HEK293 (cell line): Measurements from ENCODE around the gene CPNE4.

Experiments
- CTCF ChIA-PET: fragments of 350-600 bp; formaldehyde crosslinking; extraction: SDS; loops from one replicate; lab custom pipeline; 2021; ENCODE audit warnings: antibody characterized with exemption; lab: Yijun Ruan, JAX
- POLR2A ChIA-PET: fragments of 300-600 bp; formaldehyde crosslinking; extraction: SDS; loops from one replicate; lab custom pipeline; 2020; ENCODE audit warnings: antibody characterized with exemption, inconsistent platforms; lab: Yijun Ruan, JAX
- H3K27ac ChIP-seq: fragments of 200-500 bp; sonication (Bioruptor generic); 2 replicates; pipeline ENCODE4 v1.5.1; 2014; ENCODE audit warnings: low read depth, low read length, control low read depth, inconsistent platforms; ENCODE audit errors: extremely low read depth
- H3K36me3 ChIP-seq, 2 experiments: fragments of 200-500 bp in 1 of 2; sonication (Bioruptor generic) in 1 of 2; 1 replicate in 1 of 2; 2 replicates in 1 of 2; pipeline ENCODE4 v1.5.1; 2014 to 2017; ENCODE audit warnings: inconsistent platforms in 2 of 2, low read length in 2 of 2; ENCODE audit not compliant: control insufficient read depth in 2 of 2, insufficient read depth in 1 of 2
- H3K4me1 ChIP-seq: fragments of 200-500 bp; sonication (Bioruptor generic); 2 replicates; pipeline ENCODE4 v1.5.1; 2014; ENCODE audit warnings: mild to moderate bottlenecking, low read length, inconsistent platforms; ENCODE audit not compliant: control insufficient read depth, insufficient read depth
- H3K4me3 ChIP-seq: 2 replicates; pipeline ENCODE4 v1.5.1; 2011; ENCODE audit warnings: low read depth, mild to moderate bottlenecking, control low read depth, low read length, moderate library complexity
- H3K9me3 ChIP-seq: fragments of 200-500 bp; sonication (Bioruptor generic); 2 replicates; pipeline ENCODE4 v1.5.1; 2014; ENCODE audit warnings: low read depth, low read length, inconsistent platforms; ENCODE audit not compliant: control insufficient read depth, insufficient read depth
- BCL11A ChIP-seq: fragments of 450-650 bp; formaldehyde crosslinking; IDR thresholded peaks from 2 replicates; pipeline ENCODE4 v1.5.1; 2016; ENCODE audit warnings: low read depth, missing biosample characterization, missing genetic modification characterization
- FEZF1 ChIP-seq: fragments of 450-650 bp; formaldehyde crosslinking; IDR thresholded peaks from 2 replicates; pipeline ENCODE4 v1.5.1; 2016; ENCODE audit warnings: missing biosample characterization, missing genetic modification characterization
- HOXD13 ChIP-seq: sonication (generic); formaldehyde crosslinking; IDR thresholded peaks from 2 replicates; pipeline ENCODE4 v1.8.0; 2022; ENCODE audit warnings: missing genetic modification reagents, borderline replicate concordance
- IKZF3 ChIP-seq: fragments of 450-650 bp; IDR thresholded peaks from 2 replicates; pipeline ENCODE4 v1.5.0; 2018; ENCODE audit warnings: missing biosample characterization, mild to moderate bottlenecking, missing genetic modification characterization, moderate library complexity
- KLF10 ChIP-seq: fragments of 450-650 bp; IDR thresholded peaks from 2 replicates; pipeline ENCODE4 v1.5.1; 2018; ENCODE audit warnings: missing biosample characterization, mild to moderate bottlenecking, missing genetic modification characterization
- KLF8 ChIP-seq: fragments of 450-650 bp; formaldehyde crosslinking; IDR thresholded peaks from 2 replicates; pipeline ENCODE4 v1.5.1; 2016; ENCODE audit warnings: missing biosample characterization, missing genetic modification characterization
- SP7 ChIP-seq: fragments of 450-650 bp; formaldehyde crosslinking; IDR thresholded peaks from 2 replicates; pipeline ENCODE4 v1.5.1; 2016; ENCODE audit warnings: missing biosample characterization, missing genetic modification characterization
- TRIM28 ChIP-seq: IDR thresholded peaks from 2 replicates; pipeline ENCODE4 v1.6.1; 2011; ENCODE audit warnings: low read length, control low read depth, borderline replicate concordance
- YY1 ChIP-seq: fragments of 450-650 bp; formaldehyde crosslinking; IDR thresholded peaks from 2 replicates; pipeline ENCODE4 v1.5.1; 2018; ENCODE audit warnings: missing biosample characterization, missing genetic modification characterization
- ZBTB17 ChIP-seq: fragments of 450-650 bp; formaldehyde crosslinking; IDR thresholded peaks from 2 replicates; pipeline ENCODE4 v1.5.1; 2016; ENCODE audit warnings: missing biosample characterization, missing genetic modification characterization
- ZFP37 ChIP-seq: fragments of 450-650 bp; formaldehyde crosslinking; IDR thresholded peaks from 2 replicates; pipeline ENCODE4 v1.5.1; 2016; ENCODE audit warnings: missing biosample characterization, missing genetic modification characterization
- ZNF175 ChIP-seq: fragments of 450-650 bp; formaldehyde crosslinking; IDR thresholded peaks from 2 replicates; pipeline ENCODE4 v1.5.1; 2016; ENCODE audit warnings: missing biosample characterization, missing genetic modification characterization
- ZNF223 ChIP-seq: fragments of 450-650 bp; formaldehyde crosslinking; IDR thresholded peaks from 2 replicates; pipeline ENCODE4 v1.5.1; 2016; ENCODE audit warnings: missing biosample characterization, missing genetic modification characterization
- ZNF335 ChIP-seq: fragments of 450-650 bp; formaldehyde crosslinking; conservative IDR thresholded peaks from 2 replicates; pipeline ENCODE4 v1.5.1; 2016; ENCODE audit warnings: missing biosample characterization, missing genetic modification characterization
- ZNF558 ChIP-seq: fragments of 450-650 bp; formaldehyde crosslinking; IDR thresholded peaks from 2 replicates; pipeline ENCODE4 v1.5.1; 2016; ENCODE audit warnings: missing biosample characterization, missing genetic modification characterization
- ZNF561 ChIP-seq: fragments of 450-650 bp; IDR thresholded peaks from 2 replicates; pipeline ENCODE4 v1.5.1; 2018; ENCODE audit warnings: missing biosample characterization, missing genetic modification characterization, borderline replicate concordance
- ZNF624 ChIP-seq: fragments of 450-650 bp; formaldehyde crosslinking; IDR thresholded peaks from 2 replicates; pipeline ENCODE4 v1.5.1; 2017; ENCODE audit warnings: missing biosample characterization, missing genetic modification characterization
- ZNF626 ChIP-seq: fragments of 450-650 bp; sonication (Bioruptor Pico); formaldehyde crosslinking; IDR thresholded peaks from 2 replicates; pipeline ENCODE4 v1.5.1; 2018; ENCODE audit warnings: missing biosample characterization, missing genetic modification characterization, inconsistent platforms
- ZNF629 ChIP-seq: fragments of 450-650 bp; formaldehyde crosslinking; IDR thresholded peaks from 2 replicates; pipeline ENCODE4 v1.5.1; 2017; ENCODE audit warnings: missing biosample characterization, missing genetic modification characterization
- ZNF791 ChIP-seq: fragments of 450-650 bp; formaldehyde crosslinking; IDR thresholded peaks from 2 replicates; pipeline ENCODE4 v1.5.1; 2016; ENCODE audit warnings: missing biosample characterization, missing genetic modification characterization
- ZSCAN30 ChIP-seq: fragments of 450-650 bp; IDR thresholded peaks from 2 replicates; pipeline ENCODE4 v1.5.1; 2018; ENCODE audit warnings: missing biosample characterization, mild to moderate bottlenecking, missing genetic modification characterization, moderate library complexity
- TF ChIP-seq, protein P1 (sequence below): fragments of 450-650 bp; formaldehyde crosslinking; IDR thresholded peaks from 2 replicates; pipeline ENCODE4 v1.5.1; 2016; ENCODE audit warnings: missing biosample characterization, missing genetic modification characterization
- TF ChIP-seq, protein P2 (sequence below): fragments of 450-650 bp; formaldehyde crosslinking; IDR thresholded peaks from 2 replicates; pipeline ENCODE4 v1.5.1; 2016; ENCODE audit warnings: missing biosample characterization, missing genetic modification characterization
- TF ChIP-seq, protein P3 (sequence below): fragments of 450-650 bp; formaldehyde crosslinking; IDR thresholded peaks from 2 replicates; pipeline ENCODE4 v1.5.1; 2017; ENCODE audit warnings: missing biosample characterization, missing genetic modification characterization
- TF ChIP-seq, protein P4 (sequence below): fragments of 450-650 bp; IDR thresholded peaks from 2 replicates; pipeline ENCODE4 v1.5.1; 2018; ENCODE audit warnings: missing biosample characterization, mild to moderate bottlenecking, missing genetic modification characterization

CPNE4 gene

DNA sequence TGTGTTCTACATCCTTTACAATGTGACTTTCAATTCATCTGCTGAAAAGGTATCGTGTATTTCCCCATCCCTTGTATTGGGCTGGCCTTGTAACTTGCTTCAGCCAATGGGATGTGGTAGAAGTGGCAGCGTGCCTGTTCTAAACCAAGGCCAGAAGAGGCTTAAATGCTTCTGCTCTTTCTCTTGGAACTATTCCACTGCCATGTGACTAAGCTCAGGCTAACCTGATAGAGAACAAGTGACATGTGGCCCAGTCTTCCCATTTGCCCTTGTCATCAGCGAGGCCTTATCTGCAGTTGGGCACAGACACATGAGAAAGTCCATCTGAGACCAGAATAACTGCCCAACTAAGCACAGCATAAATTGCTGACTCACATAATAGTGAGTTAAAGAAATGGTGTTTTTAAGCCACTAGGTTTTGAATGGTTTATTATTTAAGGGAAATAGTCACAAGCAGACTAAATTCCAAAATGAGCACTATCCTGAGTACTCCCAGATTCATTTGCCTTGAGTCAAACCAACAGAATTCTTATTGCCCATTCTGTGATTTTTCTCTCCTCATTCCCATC lies 230.2 kb downstream of the CPNE4 start (continued):
- TF ChIP-seq, protein P1, sequence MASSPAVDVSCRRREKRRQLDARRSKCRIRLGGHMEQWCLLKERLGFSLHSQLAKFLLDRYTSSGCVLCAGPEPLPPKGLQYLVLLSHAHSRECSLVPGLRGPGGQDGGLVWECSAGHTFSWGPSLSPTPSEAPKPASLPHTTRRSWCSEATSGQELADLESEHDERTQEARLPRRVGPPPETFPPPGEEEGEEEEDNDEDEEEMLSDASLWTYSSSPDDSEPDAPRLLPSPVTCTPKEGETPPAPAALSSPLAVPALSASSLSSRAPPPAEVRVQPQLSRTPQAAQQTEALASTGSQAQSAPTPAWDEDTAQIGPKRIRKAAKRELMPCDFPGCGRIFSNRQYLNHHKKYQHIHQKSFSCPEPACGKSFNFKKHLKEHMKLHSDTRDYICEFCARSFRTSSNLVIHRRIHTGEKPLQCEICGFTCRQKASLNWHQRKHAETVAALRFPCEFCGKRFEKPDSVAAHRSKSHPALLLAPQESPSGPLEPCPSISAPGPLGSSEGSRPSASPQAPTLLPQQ (tag by site-specific recombination) = no peak
- TF ChIP-seq, protein P2, sequence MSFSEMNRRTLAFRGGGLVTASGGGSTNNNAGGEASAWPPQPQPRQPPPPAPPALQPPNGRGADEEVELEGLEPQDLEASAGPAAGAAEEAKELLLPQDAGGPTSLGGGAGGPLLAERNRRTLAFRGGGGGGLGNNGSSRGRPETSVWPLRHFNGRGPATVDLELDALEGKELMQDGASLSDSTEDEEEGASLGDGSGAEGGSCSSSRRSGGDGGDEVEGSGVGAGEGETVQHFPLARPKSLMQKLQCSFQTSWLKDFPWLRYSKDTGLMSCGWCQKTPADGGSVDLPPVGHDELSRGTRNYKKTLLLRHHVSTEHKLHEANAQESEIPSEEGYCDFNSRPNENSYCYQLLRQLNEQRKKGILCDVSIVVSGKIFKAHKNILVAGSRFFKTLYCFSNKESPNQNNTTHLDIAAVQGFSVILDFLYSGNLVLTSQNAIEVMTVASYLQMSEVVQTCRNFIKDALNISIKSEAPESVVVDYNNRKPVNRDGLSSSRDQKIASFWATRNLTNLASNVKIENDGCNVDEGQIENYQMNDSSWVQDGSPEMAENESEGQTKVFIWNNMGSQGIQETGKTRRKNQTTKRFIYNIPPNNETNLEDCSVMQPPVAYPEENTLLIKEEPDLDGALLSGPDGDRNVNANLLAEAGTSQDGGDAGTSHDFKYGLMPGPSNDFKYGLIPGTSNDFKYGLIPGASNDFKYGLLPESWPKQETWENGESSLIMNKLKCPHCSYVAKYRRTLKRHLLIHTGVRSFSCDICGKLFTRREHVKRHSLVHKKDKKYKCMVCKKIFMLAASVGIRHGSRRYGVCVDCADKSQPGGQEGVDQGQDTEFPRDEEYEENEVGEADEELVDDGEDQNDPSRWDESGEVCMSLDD (tag by site-specific recombination) = no peak
- no peak for TF ChIP-seq ZNF335
- TF ChIP-seq, protein P3, sequence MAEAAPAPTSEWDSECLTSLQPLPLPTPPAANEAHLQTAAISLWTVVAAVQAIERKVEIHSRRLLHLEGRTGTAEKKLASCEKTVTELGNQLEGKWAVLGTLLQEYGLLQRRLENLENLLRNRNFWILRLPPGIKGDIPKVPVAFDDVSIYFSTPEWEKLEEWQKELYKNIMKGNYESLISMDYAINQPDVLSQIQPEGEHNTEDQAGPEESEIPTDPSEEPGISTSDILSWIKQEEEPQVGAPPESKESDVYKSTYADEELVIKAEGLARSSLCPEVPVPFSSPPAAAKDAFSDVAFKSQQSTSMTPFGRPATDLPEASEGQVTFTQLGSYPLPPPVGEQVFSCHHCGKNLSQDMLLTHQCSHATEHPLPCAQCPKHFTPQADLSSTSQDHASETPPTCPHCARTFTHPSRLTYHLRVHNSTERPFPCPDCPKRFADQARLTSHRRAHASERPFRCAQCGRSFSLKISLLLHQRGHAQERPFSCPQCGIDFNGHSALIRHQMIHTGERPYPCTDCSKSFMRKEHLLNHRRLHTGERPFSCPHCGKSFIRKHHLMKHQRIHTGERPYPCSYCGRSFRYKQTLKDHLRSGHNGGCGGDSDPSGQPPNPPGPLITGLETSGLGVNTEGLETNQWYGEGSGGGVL (tag by site-specific recombination) = no peak
- no peak for TF ChIP-seq ZNF626 (tag by site-specific recombination)
- no peak for TF ChIP-seq SP7 (tag by site-specific recombination)
- no peak for TF ChIP-seq BCL11A (tag by site-specific recombination)

DNA sequence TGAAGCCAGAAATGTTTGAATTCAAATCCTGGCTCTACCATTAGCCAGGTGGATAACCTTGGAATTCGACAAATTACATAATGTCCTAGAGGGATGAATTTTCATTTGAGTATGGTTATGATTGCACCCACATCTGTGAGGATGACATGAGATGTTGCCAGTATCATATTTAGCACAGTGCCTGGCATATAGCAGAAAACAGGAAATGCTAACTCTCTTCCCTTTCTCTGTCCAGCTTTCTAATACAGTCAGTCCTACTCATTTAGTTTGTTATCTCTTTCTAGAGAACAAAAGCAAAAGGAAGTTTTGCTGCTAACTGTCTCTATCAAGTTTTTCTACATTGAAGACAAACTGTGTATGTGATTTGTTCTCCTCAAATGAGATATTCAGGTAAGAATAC lies 231.7 kb downstream of the CPNE4 start:
- no peak overlapping the region for H3K4me3 ChIP-seq
- no peaks in the 10 kb centered on the region for H3K9me3 ChIP-seq
- POLR2A ChIA-PET = no interaction called here
- no peaks in the 10 kb centered on the region for H3K36me3 ChIP-seq
- no peak overlapping the region for H3K27ac ChIP-seq
- TF ChIP-seq FEZF1 (tag by site-specific recombination) = no peak
- no peak for TF ChIP-seq HOXD13 (CRISPR knock-in tag)
- TF ChIP-seq ZSCAN30 (tag by site-specific recombination) = no peak
- TF ChIP-seq ZFP37 = no peak
- TF ChIP-seq ZNF561 (tag by site-specific recombination) = no peak
- no peak for TF ChIP-seq ZNF223 (tag by site-specific recombination)
- TF ChIP-seq, all 188 proteins: peak for 0
- CTCF ChIA-PET = no interaction called here
- no peaks in the 10 kb centered on the region for H3K4me1 ChIP-seq

DNA sequence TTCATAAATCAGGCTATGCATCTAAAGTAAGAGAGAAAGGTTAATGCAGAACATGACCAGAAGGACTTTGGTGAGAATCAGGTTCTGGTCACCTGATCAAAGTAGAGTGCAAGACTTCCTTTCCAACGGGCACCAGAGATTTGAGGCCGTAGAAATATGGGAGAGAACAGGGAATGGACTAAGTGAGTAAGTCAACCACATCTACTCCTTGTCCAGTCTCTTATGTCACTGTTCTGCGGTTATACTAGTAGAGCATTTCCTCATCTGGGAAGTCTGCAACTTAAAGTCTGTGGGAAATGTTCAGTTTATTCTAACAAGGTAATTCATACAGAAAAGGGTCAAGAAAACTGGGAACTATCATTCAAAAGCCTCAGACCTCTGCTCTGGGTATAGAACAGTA lies 232.8 kb downstream of the CPNE4 start:
- no peaks in the 10 kb centered on the region for H3K9me3 ChIP-seq
- no peak for TF ChIP-seq ZNF175 (tag by site-specific recombination)
- TF ChIP-seq ZNF629 (tag by site-specific recombination) = no peak
- TF ChIP-seq ZBTB17 = no peak
- no peak for TF ChIP-seq YY1 (tag by site-specific recombination)
- TF ChIP-seq ZSCAN30 (tag by site-specific recombination) = no peak
- TF ChIP-seq, protein P4, sequence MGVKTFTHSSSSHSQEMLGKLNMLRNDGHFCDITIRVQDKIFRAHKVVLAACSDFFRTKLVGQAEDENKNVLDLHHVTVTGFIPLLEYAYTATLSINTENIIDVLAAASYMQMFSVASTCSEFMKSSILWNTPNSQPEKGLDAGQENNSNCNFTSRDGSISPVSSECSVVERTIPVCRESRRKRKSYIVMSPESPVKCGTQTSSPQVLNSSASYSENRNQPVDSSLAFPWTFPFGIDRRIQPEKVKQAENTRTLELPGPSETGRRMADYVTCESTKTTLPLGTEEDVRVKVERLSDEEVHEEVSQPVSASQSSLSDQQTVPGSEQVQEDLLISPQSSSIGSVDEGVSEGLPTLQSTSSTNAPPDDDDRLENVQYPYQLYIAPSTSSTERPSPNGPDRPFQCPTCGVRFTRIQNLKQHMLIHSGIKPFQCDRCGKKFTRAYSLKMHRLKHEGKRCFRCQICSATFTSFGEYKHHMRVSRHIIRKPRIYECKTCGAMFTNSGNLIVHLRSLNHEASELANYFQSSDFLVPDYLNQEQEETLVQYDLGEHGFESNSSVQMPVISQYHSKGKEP (tag by site-specific recombination) = no peak
- no peak for TF ChIP-seq ZNF624 (tag by site-specific recombination)
- TF ChIP-seq ZNF791 (tag by site-specific recombination) = no peak
- TF ChIP-seq KLF10 = no peak
- TF ChIP-seq IKZF3 (tag by site-specific recombination) = no peak
- TF ChIP-seq ZFP37 = no peak
- TF ChIP-seq ZNF558 = no peak
- no peak for TF ChIP-seq BCL11A (tag by site-specific recombination)
- no peak for TF ChIP-seq TRIM28
- TF ChIP-seq KLF8 (tag by site-specific recombination) = no peak
- TF ChIP-seq, all 188 proteins: peak for 0
- ChIA-PET POLR2A (no interaction called here), CTCF (no interaction called here)
- Histone ChIP-seq H3K36me3 (no peaks in the 10 kb centered on the region), H3K27ac (no peak overlapping the region), H3K4me3 (no peak overlapping the region), H3K4me1 (no peaks in the 10 kb centered on the region)
